CD4-positive, alpha-beta T cell treated with Interleukin-12 subunit alpha and Interleukin-12 subunit beta, for 1 hour (primary cell): ENCODE results near the gene KLF6.

ENCODE experiments used
- DNase-seq: peaks from one replicate; pipeline ENCODE4 v3.0.0-alpha.2; 2020

Gene KLF6

DNA sequence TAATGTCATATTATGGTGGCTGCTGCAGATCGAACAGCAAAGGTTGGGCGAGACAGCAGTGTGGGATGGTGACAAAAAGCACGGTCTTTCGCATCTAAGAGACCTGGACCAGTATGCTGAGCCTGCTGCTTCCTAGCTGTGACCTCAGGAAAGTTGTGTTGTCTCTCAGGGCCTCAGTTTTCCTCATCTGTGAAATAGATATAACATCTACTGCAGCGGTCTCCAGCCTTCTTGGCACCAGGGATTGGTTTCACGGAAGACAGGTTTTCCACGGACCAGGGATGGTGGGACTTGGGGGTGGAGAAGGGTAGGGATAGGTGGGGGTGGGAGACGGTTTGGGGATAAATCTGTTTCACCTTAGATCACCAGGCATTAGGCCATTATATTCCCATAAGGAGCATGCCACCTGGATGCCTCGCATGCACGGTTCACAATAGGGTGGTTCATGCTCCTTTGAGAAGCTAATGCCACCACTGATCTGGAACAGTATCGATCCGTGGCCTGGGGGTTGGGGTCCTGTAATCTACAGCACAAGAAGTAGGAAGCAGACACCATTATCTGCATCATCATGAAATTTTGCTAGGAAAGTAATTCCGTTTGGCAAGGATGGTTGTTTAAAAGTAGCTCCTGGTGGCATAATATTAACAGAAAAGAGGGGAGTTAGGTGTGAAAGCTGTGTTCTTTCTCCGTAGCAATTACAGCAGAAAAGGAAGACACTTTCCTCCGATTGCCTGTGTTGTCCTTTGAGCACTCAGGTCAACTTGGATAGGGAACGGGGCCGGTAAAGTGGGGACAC lies 10.8 kb downstream of the KLF6 start:
- peak; percentile 68 for DNase-seq

DNA sequence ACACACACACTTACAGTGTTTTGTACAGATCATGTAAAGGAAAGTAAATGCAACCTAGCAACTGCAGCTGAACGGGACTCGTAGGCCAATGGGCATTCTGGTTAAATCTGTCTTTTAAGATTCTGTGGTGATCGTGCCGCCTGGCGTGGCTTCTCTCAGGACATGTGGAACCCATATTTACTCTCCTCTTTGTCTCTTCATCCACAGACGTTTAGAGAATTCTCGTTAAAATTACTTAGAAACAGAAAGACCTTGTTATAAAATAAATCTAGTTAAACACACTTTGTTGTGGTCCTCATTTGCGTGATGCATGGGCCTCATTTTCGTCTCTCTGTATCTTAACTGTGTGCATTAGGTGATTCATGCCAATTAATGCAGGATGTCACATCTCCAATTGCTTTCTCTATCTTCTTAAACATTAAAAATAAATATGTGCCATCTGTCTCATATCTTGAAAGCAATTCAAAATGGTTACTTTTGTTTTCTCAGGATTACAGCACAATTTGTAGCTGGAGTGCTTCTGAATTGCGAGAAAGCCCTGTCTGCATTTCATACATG lies 11.5 kb downstream of the KLF6 start:
- DNase-seq = peak; percentile 68

DNA sequence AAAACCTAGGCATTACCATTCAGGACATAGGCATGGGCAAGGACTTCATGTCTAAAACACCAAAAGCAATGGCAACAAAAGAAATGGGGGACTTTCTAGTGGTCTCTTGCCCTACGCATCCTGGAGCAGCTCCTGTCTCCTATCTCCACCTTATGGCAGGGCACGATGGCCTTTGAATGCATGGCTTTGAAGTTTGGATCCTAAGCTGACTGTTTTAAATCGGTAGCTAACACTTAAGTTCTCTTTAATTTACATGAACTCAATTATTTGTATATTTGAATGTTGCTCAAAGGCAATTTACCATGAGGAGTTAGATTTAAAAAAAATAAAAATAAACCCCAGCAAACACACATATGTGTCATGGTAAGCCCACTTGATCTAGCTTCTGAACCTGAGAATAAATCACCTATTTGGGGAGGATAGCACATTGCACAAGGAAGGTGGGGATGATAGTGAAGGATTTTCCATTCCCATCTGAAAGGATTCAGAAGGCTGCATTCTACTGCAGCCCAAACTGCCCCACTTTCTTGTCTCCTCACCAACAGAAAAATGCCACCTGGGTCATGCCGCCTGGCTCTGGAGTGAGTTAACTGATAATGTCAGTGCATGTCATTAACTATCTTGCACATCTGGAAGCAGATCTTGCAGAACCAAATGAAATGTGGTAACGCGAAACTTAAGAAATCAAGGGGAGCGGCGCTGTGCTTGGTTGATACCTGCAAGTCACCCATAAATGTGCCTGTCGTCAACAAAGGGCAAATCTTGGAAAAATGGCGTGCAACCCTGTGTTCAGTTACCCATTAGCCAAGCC lies 12.4 kb downstream of the KLF6 start:
- DNase-seq = peak; percentile 60

DNA sequence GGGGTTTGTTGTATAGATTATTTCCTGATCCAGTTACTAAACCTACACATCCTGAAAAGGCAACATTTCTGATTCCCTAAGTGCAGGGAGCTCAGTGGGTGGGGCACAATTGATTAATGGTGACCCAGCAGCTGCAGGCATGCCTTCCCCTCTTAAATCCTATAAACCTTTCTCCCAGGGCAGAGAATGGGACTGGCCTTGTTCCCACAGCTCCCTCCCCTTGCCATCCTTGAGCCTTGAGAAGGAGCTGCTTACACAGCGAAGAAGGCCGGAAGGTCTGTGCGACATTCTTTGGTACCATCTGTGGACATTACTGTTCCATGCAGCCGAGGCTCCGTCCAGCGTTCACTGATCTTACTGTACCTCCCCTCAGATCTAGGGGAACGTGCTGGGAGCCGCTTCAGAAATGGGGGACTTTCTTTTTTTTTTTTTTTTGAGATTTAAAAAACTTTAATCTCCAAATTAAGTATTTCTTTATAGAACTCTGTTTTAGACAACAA lies 14.3 kb downstream of the KLF6 start:
- DNase-seq = peak; percentile 34

DNA sequence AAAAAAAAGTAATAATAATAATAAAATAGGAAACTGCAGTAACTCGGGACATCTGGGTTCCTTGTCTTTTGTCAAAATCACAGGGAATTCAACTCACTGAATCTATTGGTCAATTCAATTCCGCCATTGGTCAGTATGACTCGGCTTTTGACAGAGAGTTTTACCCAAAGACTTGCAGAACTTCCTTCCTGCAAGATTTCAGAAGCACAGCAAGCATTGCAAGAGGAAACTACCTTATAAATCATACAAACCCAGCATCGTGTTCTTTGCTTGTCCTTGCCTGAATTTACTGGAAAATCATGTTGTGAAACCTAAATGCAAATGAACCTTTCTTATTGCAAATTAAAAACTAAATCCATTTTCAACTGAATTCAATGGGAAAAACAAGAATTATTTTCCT lies 15.5 kb downstream of the KLF6 start:
- no peak for DNase-seq

DNA sequence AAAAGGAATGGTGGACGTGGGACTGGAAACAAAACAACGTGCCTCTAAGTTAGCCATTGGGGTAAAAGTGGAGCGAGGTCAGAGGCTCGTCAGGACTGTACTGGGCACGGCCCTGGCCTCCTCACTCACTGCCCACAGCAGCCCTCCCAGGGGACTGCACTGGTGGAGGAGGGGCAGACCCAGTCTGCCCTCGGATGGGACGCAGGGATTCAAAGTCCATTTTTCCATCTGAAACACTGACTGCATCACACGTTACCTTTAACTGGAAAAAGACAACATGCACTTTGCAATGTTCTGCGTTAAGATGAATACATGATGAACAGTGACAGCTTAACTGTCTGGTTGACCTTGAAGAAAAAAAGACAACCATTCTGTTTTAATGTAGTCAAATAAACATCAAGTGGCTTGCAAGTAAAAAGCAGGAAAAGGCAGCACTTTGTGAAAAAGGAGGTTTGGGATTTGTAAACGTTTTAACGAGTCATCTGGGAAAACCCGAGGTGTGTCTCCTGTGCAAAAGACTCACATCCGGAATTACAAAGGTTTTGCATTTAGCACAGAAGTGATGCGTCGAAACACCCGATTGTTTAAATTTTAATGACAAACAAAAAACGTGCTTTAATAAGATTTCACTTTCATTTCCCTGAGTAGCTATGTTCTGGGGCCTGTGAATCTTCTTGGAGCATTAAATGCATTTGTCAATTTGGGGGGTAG lies 18.8 kb downstream of the KLF6 start:
- DNase-seq = peak; percentile 37

DNA sequence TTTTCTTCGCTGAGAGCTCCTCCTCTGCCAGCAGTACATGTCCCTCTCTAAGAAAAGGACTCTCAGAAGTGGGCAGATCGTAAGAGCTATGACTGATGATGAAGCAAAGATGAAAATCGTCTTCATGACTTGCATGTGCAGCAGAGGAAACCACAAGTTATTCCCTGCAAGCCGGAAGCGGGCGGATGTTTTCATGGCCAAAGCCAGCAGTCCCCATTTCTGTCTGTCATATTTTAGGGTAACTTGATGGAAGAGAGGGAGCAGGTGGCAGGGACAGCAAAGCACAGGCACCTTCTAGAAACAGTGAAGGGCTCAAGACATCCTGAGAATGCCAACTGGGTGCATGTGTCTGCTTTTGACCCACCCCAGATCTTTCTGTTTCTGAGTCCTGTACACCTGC lies 19.9 kb downstream of the KLF6 start:
- DNase-seq = no peak

DNA sequence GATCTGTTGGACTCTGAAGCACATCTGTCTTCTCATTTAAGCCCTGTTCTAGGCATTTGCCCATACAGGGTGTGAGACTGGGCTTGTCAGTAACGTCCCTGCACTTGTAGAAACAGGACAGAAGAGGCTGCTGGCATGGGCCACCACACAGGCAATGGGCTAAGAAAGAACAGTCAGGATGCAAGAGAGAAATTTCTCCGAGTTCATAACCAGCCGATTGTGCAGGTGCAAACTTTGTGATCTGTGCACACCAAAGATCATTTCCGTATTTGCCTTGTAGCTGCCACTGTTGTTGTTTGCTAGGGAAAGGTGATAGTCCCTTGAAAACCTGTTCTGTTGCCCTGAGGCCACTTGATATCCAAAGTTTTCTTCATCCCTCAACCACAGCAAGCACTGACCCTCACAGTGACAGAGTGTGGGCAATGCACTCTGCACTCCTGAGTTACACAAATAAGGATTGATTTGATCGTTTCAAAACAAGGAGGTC lies 20.3 kb downstream of the KLF6 start:
- no peak for DNase-seq

DNA sequence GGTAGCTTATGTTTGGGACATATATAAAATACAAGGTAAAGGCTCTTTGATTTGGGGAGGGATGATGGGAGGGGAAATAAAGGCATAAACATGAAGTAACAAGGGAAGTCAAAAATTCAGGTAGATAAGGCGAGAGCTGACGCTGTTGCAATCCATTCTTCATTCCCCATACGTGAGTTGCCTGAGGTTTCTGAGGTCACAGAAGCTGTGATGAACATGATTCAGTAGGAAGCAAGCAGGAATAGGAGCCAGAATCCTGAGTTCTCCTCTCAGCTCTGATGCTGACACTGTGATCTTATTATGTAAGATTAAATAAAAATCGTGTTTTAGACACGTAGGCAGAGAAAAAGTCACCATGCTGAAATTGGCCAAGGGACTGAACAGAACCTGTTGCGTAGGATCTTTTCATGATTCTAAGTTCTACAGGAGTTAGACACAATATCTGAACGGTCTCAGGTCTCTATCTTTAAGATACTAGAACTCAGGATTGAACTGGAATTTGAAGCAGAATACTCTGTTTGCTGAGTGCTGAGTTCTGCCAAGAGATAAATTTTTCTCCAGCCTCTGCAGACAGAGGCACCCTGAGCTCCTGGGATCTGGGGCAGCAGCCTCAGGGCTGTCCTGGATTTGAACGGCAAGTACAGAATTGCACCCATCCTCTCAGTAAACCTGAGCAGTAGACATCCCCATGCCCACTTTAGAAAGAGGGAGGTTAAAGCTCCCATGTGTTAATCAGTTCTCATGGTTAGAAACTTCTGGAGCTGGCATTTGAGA lies 21.0 kb downstream of the KLF6 start:
- DNase-seq = no peak

DNA sequence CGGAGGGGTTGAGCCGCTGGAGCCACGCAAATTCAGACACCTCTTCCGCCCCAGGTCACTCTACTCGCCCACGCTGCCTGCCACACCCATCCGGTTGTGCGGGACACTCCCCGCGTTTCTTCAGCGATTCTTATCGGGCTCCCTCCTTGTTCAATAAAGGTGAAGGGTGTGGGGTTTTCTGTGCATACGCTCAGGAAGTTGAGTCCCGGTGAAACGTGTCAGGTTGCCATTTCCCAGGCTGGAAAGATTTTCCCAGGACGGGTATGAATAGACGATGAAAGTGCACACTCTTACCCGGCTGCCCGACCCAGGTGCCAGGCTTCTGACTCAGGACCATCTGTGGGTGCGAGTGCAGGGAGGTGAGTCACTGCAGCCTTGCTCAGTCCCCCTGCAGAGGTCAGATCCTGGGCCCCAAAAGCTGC lies 22.0 kb downstream of the KLF6 start:
- no peak for DNase-seq

DNA sequence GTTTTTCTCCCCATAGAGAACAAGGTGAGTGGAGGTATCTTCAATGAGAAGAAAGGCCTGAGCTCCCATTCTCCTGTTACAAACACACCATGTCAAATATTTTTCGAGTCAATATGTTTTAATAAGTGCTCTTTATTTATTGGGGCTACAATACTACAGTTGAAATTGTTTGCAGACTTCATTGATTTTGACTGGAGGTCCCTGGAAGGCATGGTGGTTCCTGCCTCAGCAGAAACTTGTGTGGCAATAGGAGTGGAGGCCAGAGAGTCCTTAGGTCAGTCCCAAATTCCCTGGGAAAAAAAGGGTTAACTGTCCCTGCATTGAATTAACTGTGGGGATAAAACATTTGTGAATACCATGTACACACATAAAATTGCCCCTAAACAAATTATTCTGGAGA lies 22.7 kb downstream of the KLF6 start:
- DNase-seq = no peak

DNA sequence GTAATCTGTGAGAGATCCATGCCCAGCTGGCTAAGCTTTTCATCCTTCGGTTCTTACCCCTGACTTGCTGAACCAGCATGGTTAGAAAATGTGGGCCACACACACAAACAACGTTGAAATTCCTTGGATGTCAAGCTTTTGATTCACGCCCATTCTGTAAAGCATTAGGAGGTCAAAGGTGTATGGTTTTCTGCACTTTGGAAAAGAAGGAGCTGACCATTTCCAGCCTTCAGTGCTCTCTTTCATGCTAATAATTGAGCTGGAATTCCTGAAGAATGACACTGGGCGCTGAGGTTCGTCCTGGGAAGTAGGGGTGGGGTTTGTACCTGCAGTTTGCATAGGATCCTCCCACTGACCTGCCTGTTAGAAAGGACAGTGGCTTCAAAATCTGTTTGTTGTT lies 23.1 kb downstream of the KLF6 start:
- no peak for DNase-seq

DNA sequence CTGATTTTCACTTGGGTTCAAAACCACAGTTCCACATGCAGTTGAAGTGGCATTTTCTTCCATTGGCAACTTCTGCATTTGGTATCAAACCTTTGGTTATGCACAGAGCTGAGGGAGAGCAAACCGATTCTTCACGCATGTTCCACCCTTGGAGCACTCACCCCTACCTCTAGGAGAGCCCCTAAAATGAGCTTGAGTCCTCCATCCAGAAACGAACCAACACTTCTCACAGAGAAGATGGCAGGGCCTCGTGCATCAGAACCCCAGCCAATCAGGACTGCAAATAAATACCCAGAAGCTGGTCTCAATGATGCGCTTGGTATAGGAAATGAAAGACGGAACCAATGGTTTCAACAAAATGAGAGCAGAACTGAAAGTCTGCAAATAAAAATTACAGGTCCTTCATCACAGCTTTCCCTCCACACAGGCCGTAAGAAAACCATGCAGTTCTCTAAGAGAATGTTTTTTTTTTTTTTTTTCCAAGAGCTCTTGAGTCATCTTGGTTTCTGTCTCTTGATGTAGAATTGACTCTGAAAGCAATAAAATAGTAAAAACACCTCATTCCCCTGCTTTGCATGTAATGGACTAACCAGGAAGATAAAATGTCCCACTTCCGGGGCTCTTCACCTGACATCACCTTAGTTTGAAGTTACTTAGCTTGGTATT lies 23.9 kb downstream of the KLF6 start:
- DNase-seq = no peak

DNA sequence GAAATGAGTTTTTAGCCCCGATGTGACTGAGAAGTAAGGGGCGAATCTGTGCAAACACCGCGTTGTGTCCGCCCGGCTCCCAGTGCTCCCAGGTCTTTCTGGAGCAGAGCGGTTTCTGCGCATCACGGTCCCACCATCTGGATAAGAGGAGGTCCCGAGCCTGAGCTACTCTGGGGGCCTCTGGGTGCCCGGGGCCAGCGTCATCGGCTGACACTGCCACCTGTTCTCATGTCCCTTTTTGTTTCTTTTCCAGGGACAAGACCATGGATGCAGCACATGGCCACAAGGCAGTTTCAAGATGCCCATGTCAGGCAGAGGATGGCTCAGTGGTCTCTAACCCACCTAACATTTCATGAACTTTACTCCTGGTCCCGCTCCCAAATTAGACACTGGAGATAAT lies 24.9 kb downstream of the KLF6 start:
- no peak for DNase-seq

DNA sequence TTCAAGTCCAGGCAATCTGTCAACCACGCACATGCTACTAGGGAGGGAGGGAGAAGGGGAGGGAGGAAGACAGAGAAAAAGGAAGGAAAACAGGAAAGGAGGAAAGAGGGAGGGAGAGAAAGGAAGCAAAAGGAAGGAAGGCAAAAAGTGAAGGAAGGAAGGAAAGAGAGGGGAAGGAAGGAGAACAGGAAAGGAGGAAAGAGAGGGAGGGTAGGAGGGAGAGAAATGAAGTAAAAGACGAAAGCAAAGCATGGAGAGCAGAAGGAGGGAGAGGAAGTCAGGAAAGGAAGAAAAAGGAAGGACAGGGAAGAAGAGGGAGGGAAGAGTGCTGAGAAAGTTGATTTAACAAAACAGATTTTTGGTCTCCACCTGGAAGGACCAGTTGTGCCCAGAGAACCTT lies 25.6 kb downstream of the KLF6 start:
- DNase-seq = no peak

DNA sequence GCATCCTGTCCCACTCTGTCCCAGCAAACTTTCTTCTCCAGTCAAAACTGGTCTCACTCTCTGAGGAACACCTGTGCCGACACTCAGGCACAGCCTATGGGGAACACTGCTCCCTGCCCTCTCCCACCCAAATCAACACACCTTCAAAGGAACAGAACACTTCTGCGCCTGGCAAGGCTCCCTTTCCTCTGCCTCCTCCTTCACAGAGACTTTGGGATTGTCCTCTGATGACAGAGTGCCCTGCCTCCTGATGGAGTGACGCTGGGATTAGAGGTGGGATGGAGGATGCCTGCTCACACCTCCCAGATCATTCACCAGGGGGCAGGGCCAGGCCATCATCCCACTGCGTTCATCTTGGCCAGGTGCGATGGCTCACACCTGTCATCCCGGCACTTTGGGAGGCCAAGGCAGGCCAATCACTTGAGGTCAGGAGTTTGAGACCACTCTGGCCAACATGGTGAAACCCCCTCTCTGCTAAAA lies 26.5 kb downstream of the KLF6 start:
- DNase-seq = no peak

DNA sequence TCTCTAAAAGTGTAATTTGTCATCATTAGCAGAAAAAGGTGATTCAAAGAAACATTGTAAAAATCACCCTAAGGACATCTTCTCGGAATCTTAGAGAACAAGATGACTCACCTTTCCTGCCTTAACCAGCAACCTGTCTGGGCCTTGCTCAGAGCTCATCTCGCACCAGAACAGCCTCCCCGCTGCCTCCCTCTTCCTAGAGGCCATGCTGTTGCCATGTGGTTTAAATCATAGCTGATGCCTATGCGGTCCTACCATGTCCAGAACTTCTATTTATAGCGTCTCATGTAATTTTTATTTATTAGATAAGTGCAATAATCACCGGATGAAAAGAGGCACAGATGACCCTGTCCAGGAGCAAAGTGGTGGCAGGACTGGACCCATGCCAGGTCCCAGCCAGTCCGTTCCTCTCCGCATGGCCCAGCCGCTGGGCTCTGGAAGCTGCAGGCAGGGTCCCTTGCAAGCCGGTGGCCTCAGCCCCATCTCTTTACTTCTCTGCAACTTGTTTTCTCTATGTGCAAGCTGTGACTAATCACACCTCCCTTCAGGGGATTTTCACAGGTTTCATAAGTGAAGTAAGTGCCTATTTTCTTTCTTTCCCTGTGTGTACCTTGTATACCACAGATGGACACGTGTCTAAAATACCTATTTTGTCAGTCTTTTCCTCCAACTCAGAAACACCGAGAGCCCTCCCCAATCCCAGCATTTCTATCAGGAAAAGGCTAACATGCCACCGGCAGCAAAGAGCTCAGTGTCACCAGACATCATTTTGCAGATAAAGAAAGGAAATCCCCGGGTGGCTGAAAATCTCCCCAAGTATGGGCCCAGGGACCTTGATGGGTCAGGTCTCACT lies 27.1 kb downstream of the KLF6 start:
- peak; percentile 76 for DNase-seq

DNA sequence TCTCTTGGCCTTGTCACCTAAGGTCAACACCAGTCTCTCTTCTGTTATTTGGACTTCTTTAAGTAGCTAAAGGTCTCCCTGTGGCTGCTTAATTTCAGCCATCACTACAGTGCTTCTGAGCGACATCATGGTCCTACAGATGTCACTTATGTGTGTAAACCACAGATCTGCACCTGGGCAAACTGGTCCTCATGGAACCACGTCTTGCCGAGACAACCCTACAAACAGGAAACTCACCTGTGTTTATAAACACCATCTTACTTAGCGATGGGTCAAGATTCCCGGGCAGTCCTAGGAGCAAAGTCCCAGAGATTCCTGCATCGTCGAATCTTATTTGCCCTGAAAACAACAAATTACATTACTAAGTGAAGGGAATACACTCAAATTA lies 27.8 kb downstream of the KLF6 start:
- DNase-seq = no peak

DNA sequence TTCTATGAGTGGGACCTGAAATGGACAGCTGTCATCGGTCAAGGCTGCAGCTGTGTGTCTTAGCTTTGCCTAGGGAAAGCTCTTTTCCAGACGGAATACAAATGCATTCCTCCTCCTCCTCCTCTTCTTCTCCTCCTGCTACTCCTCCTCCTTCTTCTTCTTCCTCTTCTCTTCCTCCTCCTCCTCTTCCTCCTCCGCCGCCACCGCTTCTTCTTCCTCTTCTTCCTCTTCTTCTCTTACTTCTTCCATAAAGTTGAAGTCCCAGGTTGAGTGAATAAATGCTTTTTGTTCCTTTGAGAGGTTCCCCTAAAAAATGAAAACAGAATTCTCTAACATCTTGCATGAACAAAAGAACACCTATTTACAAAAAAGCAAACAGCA lies 28.7 kb downstream of the KLF6 start:
- DNase-seq = no peak
